Upper lobe of left lung (tissue), 6 donors: ENCODE data around the gene TMEM8B. TPM values are rescaled to one million over a fixed set of nuclear protein-coding genes. Genes with fewer than 3 reads are reported as not detected.

Experiments used
- ATAC-seq, 2 donors: fragments of 200-7000 bp; cut with Tn5 transposase; one replicate each; pipeline ENCODE4 v1.9.1; 2022; ENCODE audit warnings: mild to moderate bottlenecking in 2 of 2, moderate library complexity in 2 of 2; ENCODE audit not compliant: low FRiP score in 2 of 2
- DNase-seq, 2 donors: peaks; one replicate each; pipeline ENCODE4 v3.0.0-alpha.2; 2019 to 2020
- H3K27ac ChIP-seq, 4 donors: fragments of 200-600 bp; sonication (generic); one replicate each; pipeline ENCODE4 v1.5.1; 2016 to 2019
- H3K27me3 ChIP-seq, 4 donors: fragments of 200-600 bp; sonication (generic); one replicate each; pipeline ENCODE4 v1.5.1; 2017 to 2019
- H3K36me3 ChIP-seq, 4 donors: fragments of 200-600 bp; sonication (generic); one replicate each; pipeline ENCODE4 v1.5.1; 2016 to 2019
- H3K4me1 ChIP-seq, 4 donors: fragments of 200-600 bp; sonication (generic); one replicate each; pipeline ENCODE4 v1.5.1; 2018 to 2019
- H3K4me3 ChIP-seq, 4 donors: fragments of 200-600 bp; sonication (generic); one replicate each; pipeline ENCODE4 v1.5.1; 2017 to 2019; ENCODE audit warnings: mild to moderate bottlenecking in 2 of 4, moderate library complexity in 1 of 4
- H3K9me3 ChIP-seq, 4 donors: fragments of 200-600 bp; sonication (generic); one replicate each; pipeline ENCODE4 v1.5.1; 2018 to 2019
- EP300 ChIP-seq, 4 donors: sonication (generic); formaldehyde crosslinking; IDR thresholded peaks; one replicate each; pipeline ENCODE4 v1.5.1; 2017; ENCODE audit warnings: antibody characterized with exemption in 4 of 4, control low read depth in 2 of 4
- POLR2A ChIP-seq, 4 donors: fragments of 450-650 bp; IDR thresholded peaks; one replicate each; pipeline ENCODE4 v1.5.1; 2016 to 2017; ENCODE audit warnings: antibody characterized with exemption in 4 of 4, mild to moderate bottlenecking in 2 of 4
- POLR2AphosphoS5 ChIP-seq, 2 donors: sonication (generic); formaldehyde crosslinking; IDR thresholded peaks; one replicate each; pipeline ENCODE4 v1.5.1; 2017; ENCODE audit warnings: antibody characterized with exemption in 2 of 2
- whole genome bisulfite sequencing, 2 donors: methylation state at CpG; one replicate each; pipeline ENCODE4 v1.1.5; 2017 to 2018; 5-methylcytosine and 5-hydroxymethylcytosine counted together
- total RNA-seq, 6 donors: library from RNA; depleted of rRNA in 4 of 6; stranded (reverse); fragments of >200 nt in 4 of 6; gene quantifications; one replicate each; pipeline versions ENCODE4 v1.1.0 to v1.2.1, GENCODE V29; 2016 to 2021
- TF ChIP-seq, protein P1 (sequence below), 6 experiments: fragments of 450-650 bp in 4 of 6; fragments of 200-600 bp in 2 of 6; sonication (generic) in 2 of 6; IDR thresholded peaks; one replicate each; pipeline ENCODE4 v1.5.1; 2016 to 2019; ENCODE audit warnings: antibody characterized with exemption in 6 of 6
- donor health status: DM: no; HTN: no; CAD: no; lungs with moderate emphysema.
- donor health status: DM: no; HTN: yes; CAD: no; lungs with severe emphysema.

TMEM8B gene
- total RNA-seq, 6 donors from 2014 or later, result 6.5 to 21.0 (median 10.0) TPM

- Histone ChIP-seq H3K9me3 (no peaks in the 10 kb centered on the region), H3K4me3 (no peak overlapping the region), H3K27me3 (no peaks in the 10 kb centered on the region), H3K4me1 (peaks cover 19 to 39% (median 29%) of the 10 kb centered on the region in 4 donors), H3K36me3 (no peaks in the 10 kb centered on the region), H3K27ac (peak overlapping the region in 1 of 4 donors; percentile 23)
- TF ChIP-seq EP300 (IDR thresholded peaks at IDR 0.05), result no peak
- TF ChIP-seq, protein P1, sequence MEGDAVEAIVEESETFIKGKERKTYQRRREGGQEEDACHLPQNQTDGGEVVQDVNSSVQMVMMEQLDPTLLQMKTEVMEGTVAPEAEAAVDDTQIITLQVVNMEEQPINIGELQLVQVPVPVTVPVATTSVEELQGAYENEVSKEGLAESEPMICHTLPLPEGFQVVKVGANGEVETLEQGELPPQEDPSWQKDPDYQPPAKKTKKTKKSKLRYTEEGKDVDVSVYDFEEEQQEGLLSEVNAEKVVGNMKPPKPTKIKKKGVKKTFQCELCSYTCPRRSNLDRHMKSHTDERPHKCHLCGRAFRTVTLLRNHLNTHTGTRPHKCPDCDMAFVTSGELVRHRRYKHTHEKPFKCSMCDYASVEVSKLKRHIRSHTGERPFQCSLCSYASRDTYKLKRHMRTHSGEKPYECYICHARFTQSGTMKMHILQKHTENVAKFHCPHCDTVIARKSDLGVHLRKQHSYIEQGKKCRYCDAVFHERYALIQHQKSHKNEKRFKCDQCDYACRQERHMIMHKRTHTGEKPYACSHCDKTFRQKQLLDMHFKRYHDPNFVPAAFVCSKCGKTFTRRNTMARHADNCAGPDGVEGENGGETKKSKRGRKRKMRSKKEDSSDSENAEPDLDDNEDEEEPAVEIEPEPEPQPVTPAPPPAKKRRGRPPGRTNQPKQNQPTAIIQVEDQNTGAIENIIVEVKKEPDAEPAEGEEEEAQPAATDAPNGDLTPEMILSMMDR (IDR thresholded peaks at IDR 0.05), result no peak
- no peak for TF ChIP-seq POLR2AphosphoS5 (IDR thresholded peaks at IDR 0.05)
- no peak for TF ChIP-seq POLR2A (IDR thresholded peaks at IDR 0.05)
- 91 to 96% methylated on average over 5 of the region's 5 CpGs for WGBS, 2 donors
- DNase-seq (no peak), ATAC-seq (no peak)
These were observed 7.6 kb downstream of the TMEM8B start for GRCh38 chr9:35836595-35836994.

DNA sequence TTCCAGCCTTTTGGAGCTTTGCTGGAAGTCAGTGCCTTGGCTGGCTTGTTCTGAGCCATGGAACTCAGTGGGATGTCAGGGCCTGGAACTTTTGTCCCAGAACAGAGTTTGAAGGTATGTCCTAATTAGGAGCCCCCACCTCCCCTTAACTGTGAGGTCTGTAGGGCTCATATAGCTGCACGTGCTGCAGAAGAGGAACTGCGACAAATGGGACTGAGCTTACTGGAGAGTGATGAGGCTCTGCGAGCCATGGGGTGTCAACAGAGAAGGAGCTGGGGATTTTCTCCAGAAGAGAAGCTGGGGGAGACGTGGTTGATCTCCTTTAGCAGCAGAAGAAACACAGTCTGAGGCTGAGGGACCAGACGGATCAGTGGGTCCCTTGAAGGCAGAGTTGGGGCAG is 10.9 kb downstream of the TMEM8B start:
- no peak overlapping the region for H3K27ac ChIP-seq
- DNase-seq (no peak), ATAC-seq (no peak)
- TF ChIP-seq EP300 (IDR thresholded peaks at IDR 0.05) (no peak), POLR2A (IDR thresholded peaks at IDR 0.05) (no peak), POLR2AphosphoS5 (IDR thresholded peaks at IDR 0.05) (no peak)
- TF ChIP-seq, protein P1 (IDR thresholded peaks at IDR 0.05), result no peak
- no peaks in the 10 kb centered on the region for H3K9me3 ChIP-seq
- WGBS, 2 donors, result 84 to 87% methylated on average over 5 of the region's 5 CpGs
- no peaks in the 10 kb centered on the region for H3K27me3 ChIP-seq
- no peaks in the 10 kb centered on the region for H3K36me3 ChIP-seq
- H3K4me1 ChIP-seq, result peaks cover 12 to 33% (median 21%) of the 10 kb centered on the region in 4 donors
- H3K4me3 ChIP-seq, result no peak overlapping the region

DNA sequence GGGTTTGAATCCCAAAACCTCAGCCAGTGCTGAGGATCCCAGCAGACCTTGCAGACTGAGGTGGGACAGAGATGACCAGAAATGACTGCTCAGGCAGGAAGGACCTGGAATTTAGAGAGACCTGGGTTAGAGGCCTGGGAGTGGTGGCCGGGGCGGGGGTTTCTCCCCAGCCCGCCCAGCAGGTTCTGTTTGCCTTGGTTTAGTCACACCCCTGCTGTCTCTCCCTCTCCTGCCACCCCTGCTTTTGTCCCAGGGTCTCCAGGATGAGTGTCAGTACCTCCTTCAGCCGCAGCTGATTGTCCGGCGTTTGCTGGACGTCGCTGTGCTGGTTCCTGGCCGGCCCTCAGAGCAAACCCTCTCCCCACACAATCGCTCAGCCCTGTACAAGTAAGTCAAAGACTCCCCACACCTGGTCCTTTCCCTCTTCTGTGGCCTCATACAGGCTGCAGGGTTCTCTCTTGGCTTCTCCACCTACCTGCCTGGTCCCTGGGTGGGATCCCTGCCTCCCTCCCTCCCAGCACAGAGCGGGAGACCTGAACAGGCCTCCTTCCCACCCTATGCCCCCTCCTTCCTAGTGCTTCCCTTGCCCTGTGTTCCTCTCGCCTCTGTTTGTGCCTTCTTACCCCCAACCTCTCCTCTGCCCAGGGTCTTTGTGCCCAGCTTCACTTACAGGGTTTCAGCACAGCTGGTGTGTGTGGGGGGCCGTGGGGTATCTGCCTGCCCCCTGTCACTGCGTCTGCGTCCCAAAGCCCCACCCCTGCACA is 12.0 kb downstream of the TMEM8B start:
- WGBS, 2 donors, result 93 to 97% methylated on average over 12 to 15 of the region's 15 CpGs
- Histone ChIP-seq H3K4me3 (no peak overlapping the region), H3K9me3 (no peaks in the 10 kb centered on the region), H3K36me3 (no peaks in the 10 kb centered on the region), H3K4me1 (peaks cover 23 to 36% (median 26%) of the 10 kb centered on the region in 4 donors), H3K27ac (no peak overlapping the region), H3K27me3 (no peaks in the 10 kb centered on the region)
- DNase-seq, result peak in 1 of 2 donors; percentile 58
- ATAC-seq, result no peak
- TF ChIP-seq POLR2A (IDR thresholded peaks at IDR 0.05) (no peak), EP300 (IDR thresholded peaks at IDR 0.05) (no peak), POLR2AphosphoS5 (IDR thresholded peaks at IDR 0.05) (no peak)
- TF ChIP-seq, protein P1 (IDR thresholded peaks at IDR 0.05), result no peak

- Histone ChIP-seq H3K27me3 (no peaks in the 10 kb centered on the region), H3K36me3 (peaks cover 0 to 3% (median 0%) of the 10 kb centered on the region in 4 donors), H3K4me1 (peaks cover 27 to 41% (median 28%) of the 10 kb centered on the region in 4 donors), H3K9me3 (no peaks in the 10 kb centered on the region), H3K4me3 (no peak overlapping the region), H3K27ac (no peak overlapping the region)
- peak in 1 of 2 donors; percentile 34 for DNase-seq
- TF ChIP-seq POLR2A (IDR thresholded peaks at IDR 0.05) (no peak), POLR2AphosphoS5 (IDR thresholded peaks at IDR 0.05) (no peak), EP300 (IDR thresholded peaks at IDR 0.05) (no peak)
- TF ChIP-seq, protein P1 (IDR thresholded peaks at IDR 0.05), result no peak
- ATAC-seq, result no peak
- 50 to 83% methylated on average over 2 to 5 of the region's 5 CpGs for WGBS, 2 donors
These were observed 12.5 kb downstream of the TMEM8B start for GRCh38 chr9:35841645-35841900.
